HCT116 (cell line): ENCODE results near the gene PPFIBP1. TPM values are rescaled to one million over a fixed set of nuclear protein-coding genes. Genes with fewer than 3 reads are reported as not detected.

ENCODE experiments used
- ATAC-seq: fragments of 200-7000 bp; cut with Tn5 transposase; 2 replicates; pipeline ENCODE4 v1.9.1; 2020; ENCODE audit warnings: mild to moderate bottlenecking, moderate library complexity
- BruUV-seq: library from RNA; stranded (reverse); fragments of 400-500 nt; replicated peaks from 2 replicates; lab custom pipeline; 2021; lab: Mats Ljungman, UMichigan
- CTCF ChIA-PET: fragments of 300-600 bp; sonication (Branson Sonifier 250); formaldehyde crosslinking; loops from one replicate; lab custom pipeline; 2021; ENCODE audit warnings: antibody characterized with exemption; lab: Charles Lee
- POLR2A ChIA-PET: fragments of 300-600, 350-600 bp; sonication (Branson Sonifier 250); formaldehyde crosslinking; loops from one replicate; lab custom pipeline; 2021; ENCODE audit warnings: antibody characterized with exemption; lab: Charles Lee
- RAD21 ChIA-PET, 2 experiments: fragments of 300-600 bp; sonication (Branson Sonifier 250); formaldehyde crosslinking; loops; one replicate each; lab custom pipeline; 2023; ENCODE audit warnings: low total read pairs in 2 of 2; ENCODE audit not compliant: uncharacterized antibody in 2 of 2, unreplicated experiment in 2 of 2, low non-redundant PET in 1 of 2; lab: Charles Lee
- DNase-seq: peaks from one replicate; pipeline ENCODE4 v3.0.0-alpha.2; 2010; ENCODE audit warnings: low read depth, low spot score
- H2AFZ ChIP-seq: fragments of 200-600 bp; shearing (Covaris generic), sonication (generic); 2 replicates; pipeline ENCODE4 v1.6.1; 2017; ENCODE audit warnings: low read depth, mixed run types, mixed read lengths, antibody characterized with exemption, low read length; ENCODE audit not compliant: poor library complexity, severe bottlenecking
- H3K27ac ChIP-seq: 2 replicates; pipeline ENCODE4 v1.5.1; 2012; ENCODE audit warnings: low read depth, low read length
- H3K27me3 ChIP-seq: fragments of 200-600 bp; sonication (generic); 2 replicates; pipeline ENCODE4 v1.6.1; 2016; ENCODE audit warnings: mixed run types, low read length, mixed read lengths; ENCODE audit not compliant: insufficient read depth
- H3K36me3 ChIP-seq, 2 experiments: fragments of 200-500 bp in 1 of 2; fragments of 200-600 bp in 1 of 2; sonication (Bioruptor generic) in 1 of 2; sonication (generic) in 1 of 2; 2 replicates each; pipeline versions ENCODE4 v1.5.1 to v1.6.1; 2014 to 2016; ENCODE audit warnings: low read length in 2 of 2, inconsistent platforms in 1 of 2, mixed read lengths in 1 of 2, mixed run types in 1 of 2; ENCODE audit not compliant: insufficient read depth in 2 of 2, control insufficient read depth in 1 of 2
- H3K4me1 ChIP-seq, 2 experiments: fragments of 200-600 bp in 1 of 2; sonication (generic) in 1 of 2; 2 replicates each; pipeline versions ENCODE4 v1.5.1 to v1.6.1; 2012 to 2017; ENCODE audit warnings: low read length in 2 of 2, inconsistent platforms in 1 of 2, mild to moderate bottlenecking in 1 of 2, mixed read lengths in 1 of 2, mixed run types in 1 of 2, moderate library complexity in 1 of 2; ENCODE audit not compliant: insufficient read depth in 2 of 2, control insufficient read depth in 1 of 2
- H3K4me2 ChIP-seq: fragments of 200-600 bp; sonication (generic); 2 replicates; pipeline ENCODE4 v1.6.1; 2017; ENCODE audit warnings: mixed run types, low read length, mixed read lengths
- H3K4me3 ChIP-seq, 2 experiments: fragments of 200-600 bp in 1 of 2; sonication (generic) in 1 of 2; replicated peaks in 1 of 2; 2 replicates each; pipeline ENCODE4 v1.5.1; 2011 to 2016; ENCODE audit warnings: low read length in 2 of 2, control low read depth in 1 of 2, low read depth in 1 of 2, mild to moderate bottlenecking in 1 of 2, mixed read lengths in 1 of 2, mixed run types in 1 of 2
- H3K79me2 ChIP-seq: fragments of 200-600 bp; sonication (generic); 2 replicates; pipeline ENCODE4 v1.6.1; 2017; ENCODE audit warnings: mild to moderate bottlenecking, mixed run types, low read length, moderate library complexity, mixed read lengths; ENCODE audit not compliant: insufficient read depth
- H3K9ac ChIP-seq: fragments of 200-600 bp; sonication (generic); 2 replicates; pipeline ENCODE4 v1.6.1; 2016; ENCODE audit warnings: low read length, mixed read lengths
- H3K9me2 ChIP-seq: fragments of 200-600 bp; sonication (generic), shearing (Covaris generic); 2 replicates; pipeline ENCODE4 v1.6.1; 2017; ENCODE audit warnings: mixed run types, mild to moderate bottlenecking, moderate library complexity; ENCODE audit not compliant: insufficient read depth
- H3K9me3 ChIP-seq, 2 experiments: fragments of 200-500 bp in 1 of 2; fragments of 200-600 bp in 1 of 2; sonication (Bioruptor generic) in 1 of 2; sonication (generic) in 1 of 2; 2 replicates each; pipeline ENCODE4 v1.6.1; 2014 to 2017; ENCODE audit warnings: low read length in 2 of 2, mixed read lengths in 2 of 2, inconsistent platforms in 1 of 2, low read depth in 1 of 2, mild to moderate bottlenecking in 1 of 2, mixed run types in 1 of 2, moderate library complexity in 1 of 2; ENCODE audit not compliant: control insufficient read depth in 1 of 2, insufficient read depth in 1 of 2
- H4K20me1 ChIP-seq: fragments of 200-600 bp; sonication (generic), shearing (Covaris generic); 2 replicates; pipeline ENCODE4 v1.6.1; 2017; ENCODE audit warnings: mixed run types, mild to moderate bottlenecking, moderate library complexity; ENCODE audit not compliant: insufficient read depth
- CBX3 ChIP-seq: IDR thresholded peaks from 2 replicates; pipeline ENCODE4 v1.6.1; 2012; ENCODE audit warnings: low read depth
- EGR1 ChIP-seq: IDR thresholded peaks from 2 replicates; pipeline ENCODE4 v1.6.1; 2012; ENCODE audit warnings: low read depth
- EZH2 ChIP-seq: fragments of 200-600 bp; sonication (generic); IDR thresholded peaks from 2 replicates; pipeline ENCODE4 v1.6.1; 2017; ENCODE audit warnings: antibody characterized with exemption, mixed run types
- EZH2phosphoT487 ChIP-seq: fragments of 200-600 bp; IDR thresholded peaks from 2 replicates; pipeline ENCODE4 v1.6.1; 2018; ENCODE audit warnings: antibody characterized with exemption, borderline replicate concordance
- FOSL1 ChIP-seq: IDR thresholded peaks from 2 replicates; pipeline ENCODE4 v1.6.1; 2012; ENCODE audit warnings: low read depth
- POLR2A ChIP-seq: IDR thresholded peaks from 2 replicates; pipeline ENCODE4 v1.7.0; 2011; ENCODE audit warnings: borderline replicate concordance; ENCODE audit not compliant: insufficient read depth, insufficient read length; ENCODE audit errors: extremely low read depth
- SRF ChIP-seq: IDR thresholded peaks from 2 replicates; pipeline ENCODE4 v1.6.1; 2012; ENCODE audit warnings: low read depth
- TCF7L2 ChIP-seq: IDR thresholded peaks from 2 replicates; pipeline ENCODE4 v1.7.0; 2011; ENCODE audit warnings: borderline replicate concordance, inconsistent platforms; ENCODE audit not compliant: insufficient read depth, insufficient read length; ENCODE audit errors: extremely low read depth
- ZFX ChIP-seq: fragments of 450-650 bp; IDR thresholded peaks from 2 replicates; pipeline ENCODE4 v1.6.1; 2017
- intact Hi-C: fragments of 100-400 bp; cut with micrococcal nuclease; formaldehyde crosslinking; loops from 2 replicates; pipeline ENCODE4 v1.10.0; 2022
- total RNA-seq: library from RNA; stranded (reverse); gene quantifications from one replicate; pipeline ENCODE4 v1.2.1, GENCODE V29; 2021; ENCODE audit not compliant: unreplicated experiment

Gene PPFIBP1
- total RNA-seq, 1 experiment from 2014 or later = 102 TPM

DNA sequence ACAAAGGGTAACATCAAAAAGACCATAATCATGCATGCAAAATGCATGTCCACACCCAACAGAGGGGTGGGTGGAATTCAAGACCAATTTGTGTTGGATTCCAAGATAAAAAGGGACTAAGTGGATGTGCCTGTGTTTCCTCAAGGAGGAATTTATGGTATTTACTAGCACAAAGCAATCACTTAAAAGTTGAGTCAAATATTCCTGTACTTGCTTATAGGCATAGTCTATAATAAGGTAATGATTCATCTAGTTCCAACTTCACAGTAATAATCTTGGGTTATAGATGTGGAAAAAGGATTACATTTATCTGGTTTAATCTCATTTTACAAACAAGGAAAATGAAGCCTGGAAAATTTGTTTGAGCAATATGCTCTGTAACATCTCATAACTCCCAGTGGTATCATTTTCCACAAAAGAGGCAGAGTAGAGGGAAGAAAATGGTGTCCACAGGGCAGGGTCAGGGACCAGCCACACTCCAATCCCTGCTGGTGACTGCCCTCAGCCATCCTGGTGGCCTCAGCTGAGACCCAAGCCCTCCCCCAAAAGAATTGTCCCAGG, 91.4 kb downstream of the PPFIBP1 start (continued):
- TF ChIP-seq ZFX = no peak
- TF ChIP-seq EZH2phosphoT487 = no peak
- no peak for TF ChIP-seq SRF

GRCh38 chr12:27616356-27617142, 92.5 kb downstream of the PPFIBP1 start:
- no peaks in the 10 kb centered on the region for H3K9me2 ChIP-seq
- no peak for DNase-seq
- TF ChIP-seq TCF7L2 (peak; percentile 87), FOSL1 (peak; percentile 1; the same call in 1 of the 2 replicates), POLR2A (no peak)
- ChIA-PET POLR2A (no interaction called here), CTCF (no interaction called here), RAD21 (no interaction called here)
- intact Hi-C loops = no loop called here
- peaks cover 38% of the 10 kb centered on the region; the same call in 1 of the 2 replicates for H3K79me2 ChIP-seq
- peaks cover 90 to 91% of the 10 kb centered on the region in 2 experiments for H3K4me1 ChIP-seq
- H3K27ac ChIP-seq = peak overlapping the region; percentile 96
- H3K9me3 ChIP-seq = no peaks in the 10 kb centered on the region
- no peaks in the 10 kb centered on the region for H3K27me3 ChIP-seq
- H3K4me3 ChIP-seq = peak overlapping the region in 1 of 2 experiments; percentile 26; a peak in 2 of 4 replicates
- peak overlapping the region; percentile 71 for H3K4me2 ChIP-seq
- H2AFZ ChIP-seq = no peak overlapping the region
- ATAC-seq = peak; percentile 35; the same call in 1 of the 2 replicates
- no peaks in the 10 kb centered on the region for H4K20me1 ChIP-seq
- H3K36me3 ChIP-seq = no peaks in the 10 kb centered on the region
- H3K9ac ChIP-seq = peak overlapping the region; percentile 51
- BruUV-seq = no TSS peak

DNA sequence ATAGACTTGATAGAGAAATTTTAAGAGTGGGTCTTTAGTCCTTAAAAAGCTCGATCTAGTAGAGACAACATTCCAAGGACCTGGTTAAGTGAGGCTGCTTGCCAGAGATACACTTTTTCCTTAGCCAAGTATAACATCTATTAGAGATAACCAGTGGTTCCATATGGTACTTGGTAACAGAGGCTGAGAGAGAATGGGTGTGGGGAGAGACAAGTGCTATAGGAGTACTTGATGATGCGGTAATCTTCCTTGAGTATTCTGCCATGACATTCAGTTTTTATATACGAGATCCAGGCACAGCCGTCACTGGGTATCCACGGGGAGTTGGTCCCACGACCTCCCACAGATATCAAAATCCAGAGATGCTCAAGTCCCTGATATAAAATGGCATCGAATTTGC, 94.8 kb downstream of the PPFIBP1 start:
- intact Hi-C loops = no loop called here
- Histone ChIP-seq H4K20me1 (no peaks in the 10 kb centered on the region), H3K9ac (peak overlapping the region; percentile 18; the same call in 1 of the 2 replicates), H3K4me3 (no peak overlapping the region; a peak in 1 of 4 replicates), H3K4me2 (peak overlapping the region; percentile 65), H3K27me3 (no peaks in the 10 kb centered on the region), H3K36me3 (no peaks in the 10 kb centered on the region)
- BruUV-seq = no TSS peak
- ATAC-seq = no peak
- DNase-seq = no peak
- TF ChIP-seq EZH2 (no peak), EGR1 (0 out of 2 replicates have a peak, but pooled peaks have one; percentile 10), CBX3 (no peak)
- TF ChIP-seq, all 23 proteins: peak for 1
- Histone ChIP-seq H3K9me2 (no peaks in the 10 kb centered on the region), H3K4me1 (peaks cover 93 to 99% of the 10 kb centered on the region in 2 experiments), H2AFZ (no peak overlapping the region), H3K79me2 (peaks cover 44% of the 10 kb centered on the region), H3K9me3 (no peaks in the 10 kb centered on the region), H3K27ac (peak overlapping the region; percentile 96)
- ChIA-PET CTCF (no interaction called here), POLR2A (no interaction called here), RAD21 (no interaction called here)
